ENCODE results near the gene PPP2R5D. TPM values are rescaled to one million over a fixed set of nuclear protein-coding genes. Genes with fewer than 3 reads are reported as not detected.

The PPP2R5D gene
- total and polyA plus RNA-seq, 2 of the 4 experiments (the other 2 are of a cell fraction) = 55.6 to 68.8 TPM

DNA sequence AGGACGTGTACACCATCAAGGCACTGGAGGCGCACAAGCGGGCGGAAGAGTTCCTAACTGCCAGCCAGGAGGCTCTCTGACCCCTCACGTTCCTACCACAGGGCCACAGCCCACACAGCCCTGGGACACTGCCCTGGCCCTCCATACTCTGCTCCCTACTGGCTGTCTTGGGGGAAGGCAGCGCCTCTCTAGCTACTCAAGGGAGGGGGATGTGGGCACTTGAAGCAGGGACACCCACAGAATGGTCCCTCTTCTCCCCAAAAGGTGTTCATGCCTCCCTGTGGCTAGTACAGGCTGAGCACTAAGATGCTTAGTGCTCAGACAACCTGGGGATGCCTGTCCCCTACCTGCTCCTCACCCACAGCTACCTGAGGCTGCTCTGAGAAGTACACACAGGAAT, 26.8 kb downstream of the PPP2R5D start:
- DNase-seq (no peak), ATAC-seq (ENCODE audit: low read depth) (no peak)
- Histone ChIP-seq H3K79me1 (ENCODE audit: low read depth in 1 of 2, low read length in 2 of 2) (peaks cover 5 to 48% of the 10 kb centered on the region in 2 experiments; a peak in 2 of 4 replicates), H4K91ac (ENCODE audit: insufficient read depth, low read depth, low read length) (no peak overlapping the region), H3K27ac (ENCODE audit: insufficient read depth, low read length) (no peak overlapping the region), H3K36me3 (ENCODE audit: control insufficient read depth, insufficient read depth, low read length) (peaks cover 48% of the 10 kb centered on the region), H2AK5ac (ENCODE audit: low read depth, low read length) (no peak overlapping the region), H3K4me1 (ENCODE audit: control insufficient read depth, insufficient read depth, low read length) (peaks cover 5% of the 10 kb centered on the region), H3K4me3 (ENCODE audit: insufficient read depth, low read depth, low read length) (no peak overlapping the region), H3K27me3 (ENCODE audit: control insufficient read depth, insufficient read depth, low read length) (no peaks in the 10 kb centered on the region), H4K5ac (ENCODE audit: low read depth, low read length) (no peak overlapping the region), H3K4me2 (ENCODE audit: low read depth, low read length) (no peak overlapping the region), H2BK5ac (ENCODE audit: low read depth, low read length, poor library complexity, severe bottlenecking) (no peak overlapping the region), H3K4ac (ENCODE audit: low read depth, low read length) (no peak overlapping the region), H3K9ac (ENCODE audit: low read depth, low read length) (no peak overlapping the region), H3K14ac (replicated peaks; ENCODE audit: low read depth, low read length) (no peak overlapping the region), H3K56ac (ENCODE audit: extremely low read depth, insufficient read depth, low read length) (no peak overlapping the region), H3K18ac (ENCODE audit: low read depth, low read length) (no peak overlapping the region), H3K9me3 (ENCODE audit: control insufficient read depth, insufficient read depth, low read length) (no peaks in the 10 kb centered on the region), H4K20me1 (ENCODE audit: insufficient read depth, low read length) (no peaks in the 10 kb centered on the region; the same call in 1 of the 2 replicates), H2BK120ac (ENCODE audit: low read depth, low read length) (no peak overlapping the region), H3K9me1 (ENCODE audit: insufficient read depth, low read length) (peaks cover 3% of the 10 kb centered on the region), H2AFZ (replicated peaks; ENCODE audit: low read length, poor library complexity) (no peak overlapping the region), H2BK15ac (ENCODE audit: low read depth, low read length) (no peak overlapping the region), H3K23ac (ENCODE audit: low read depth, low read length) (no peak overlapping the region), H2AK9ac (replicated peaks; ENCODE audit: low read depth, low read length, poor library complexity) (peak overlapping the region; percentile 37), H4K8ac (ENCODE audit: low read depth in 2 of 2, low read length in 2 of 2) (no peak overlapping the region), H2BK20ac (ENCODE audit: low read depth, low read length) (no peak overlapping the region)
- intact Hi-C loops (cut with micrococcal nuclease) (no loop called here), in situ Hi-C loops (cut with MboI; ENCODE audit: low sequenced_read_pairs) (no loop called here), dilution Hi-C loops (cut with HindIII; ENCODE audit: low sequenced_read_pairs, unreplicated experiment) (no loop called here)
- CTCF ChIA-PET = no interaction called here
- no TSS peak for BruUV-seq (replicated peaks)
- POLR2A ChIA-PET (ENCODE audit: unreplicated experiment) = interaction anchor here (0.5 kb wide), 1 partner anchor 15 kb away, joined by 3 read pairs; no protein-coding TSS in a partner anchor
- TF ChIP-seq, protein P1, sequence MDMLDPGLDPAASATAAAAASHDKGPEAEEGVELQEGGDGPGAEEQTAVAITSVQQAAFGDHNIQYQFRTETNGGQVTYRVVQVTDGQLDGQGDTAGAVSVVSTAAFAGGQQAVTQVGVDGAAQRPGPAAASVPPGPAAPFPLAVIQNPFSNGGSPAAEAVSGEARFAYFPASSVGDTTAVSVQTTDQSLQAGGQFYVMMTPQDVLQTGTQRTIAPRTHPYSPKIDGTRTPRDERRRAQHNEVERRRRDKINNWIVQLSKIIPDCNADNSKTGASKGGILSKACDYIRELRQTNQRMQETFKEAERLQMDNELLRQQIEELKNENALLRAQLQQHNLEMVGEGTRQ (IDR thresholded peaks at IDR 0.05; ENCODE audit: low read depth, low read length) = no peak
- TF ChIP-seq RAD21 (IDR thresholded peaks at IDR 0.05; ENCODE audit: low read length) (no peak), RFX5 (IDR thresholded peaks at IDR 0.05; ENCODE audit: low read depth, low read length) (no peak), CHD1 (IDR thresholded peaks at IDR 0.05; ENCODE audit: low read depth, low read length) (no peak), MAZ (IDR thresholded peaks at IDR 0.05; ENCODE audit: borderline replicate concordance, low read depth, low read length) (no peak), POLR2A (IDR thresholded peaks at IDR 0.05; ENCODE audit: low read depth, low read length) (no peak), NFE2L2 (IDR thresholded peaks at IDR 0.05; ENCODE audit: low read depth, low read length) (no peak), CEBPB (IDR thresholded peaks at IDR 0.05; ENCODE audit: low read depth, low read length) (no peak), MAFK (IDR thresholded peaks at IDR 0.05; ENCODE audit: low read depth, low read length) (no peak), RCOR1 (IDR thresholded peaks at IDR 0.05; ENCODE audit: insufficient replicate concordance, low read length) (no peak), SMC3 (IDR thresholded peaks at IDR 0.05; ENCODE audit: low read depth, low read length) (no peak)
- TF ChIP-seq, protein P2, sequence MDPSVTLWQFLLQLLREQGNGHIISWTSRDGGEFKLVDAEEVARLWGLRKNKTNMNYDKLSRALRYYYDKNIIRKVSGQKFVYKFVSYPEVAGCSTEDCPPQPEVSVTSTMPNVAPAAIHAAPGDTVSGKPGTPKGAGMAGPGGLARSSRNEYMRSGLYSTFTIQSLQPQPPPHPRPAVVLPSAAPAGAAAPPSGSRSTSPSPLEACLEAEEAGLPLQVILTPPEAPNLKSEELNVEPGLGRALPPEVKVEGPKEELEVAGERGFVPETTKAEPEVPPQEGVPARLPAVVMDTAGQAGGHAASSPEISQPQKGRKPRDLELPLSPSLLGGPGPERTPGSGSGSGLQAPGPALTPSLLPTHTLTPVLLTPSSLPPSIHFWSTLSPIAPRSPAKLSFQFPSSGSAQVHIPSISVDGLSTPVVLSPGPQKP (IDR thresholded peaks at IDR 0.05; ENCODE audit: borderline replicate concordance, low read depth, low read length) = no peak
- TF ChIP-seq, protein P3, sequence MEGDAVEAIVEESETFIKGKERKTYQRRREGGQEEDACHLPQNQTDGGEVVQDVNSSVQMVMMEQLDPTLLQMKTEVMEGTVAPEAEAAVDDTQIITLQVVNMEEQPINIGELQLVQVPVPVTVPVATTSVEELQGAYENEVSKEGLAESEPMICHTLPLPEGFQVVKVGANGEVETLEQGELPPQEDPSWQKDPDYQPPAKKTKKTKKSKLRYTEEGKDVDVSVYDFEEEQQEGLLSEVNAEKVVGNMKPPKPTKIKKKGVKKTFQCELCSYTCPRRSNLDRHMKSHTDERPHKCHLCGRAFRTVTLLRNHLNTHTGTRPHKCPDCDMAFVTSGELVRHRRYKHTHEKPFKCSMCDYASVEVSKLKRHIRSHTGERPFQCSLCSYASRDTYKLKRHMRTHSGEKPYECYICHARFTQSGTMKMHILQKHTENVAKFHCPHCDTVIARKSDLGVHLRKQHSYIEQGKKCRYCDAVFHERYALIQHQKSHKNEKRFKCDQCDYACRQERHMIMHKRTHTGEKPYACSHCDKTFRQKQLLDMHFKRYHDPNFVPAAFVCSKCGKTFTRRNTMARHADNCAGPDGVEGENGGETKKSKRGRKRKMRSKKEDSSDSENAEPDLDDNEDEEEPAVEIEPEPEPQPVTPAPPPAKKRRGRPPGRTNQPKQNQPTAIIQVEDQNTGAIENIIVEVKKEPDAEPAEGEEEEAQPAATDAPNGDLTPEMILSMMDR (conservative IDR thresholded peaks at IDR 0.05; ENCODE audit: low read depth, low read length) = no peak
- 100% methylated on average over 2 of the region's 6 CpGs; no CpG with 5 or more reads in 1 of the 2 experiments for WGBS, 2 experiments (ENCODE audit: extremely low coverage in 2 of 2, insufficient read length in 1 of 2)

Measured in IMR-90 (cell line).